Activated CD4-positive, alpha-beta T cell treated with anti-CD3 and anti-CD28 coated beads, Interleukin-2, amount 10 ng/mL, durations not matched to agents 7 days and 5 days (primary cell): Measurements from ENCODE around the gene LTB4R2. TPM values are rescaled to one million over a fixed set of nuclear protein-coding genes. Genes with fewer than 3 reads are reported as not detected.

ENCODE experiments used
- CTCF ChIA-PET: fragments of 350-600 bp; sonication (Branson Sonifier 250); formaldehyde crosslinking; loops from one replicate; lab custom pipeline; 2021; ENCODE audit warnings: antibody characterized with exemption; lab: Charles Lee
- POLR2A ChIA-PET: fragments of 350-600 bp; sonication (Branson Sonifier 250); formaldehyde crosslinking; loops from one replicate; lab custom pipeline; 2021; ENCODE audit warnings: antibody characterized with exemption; lab: Charles Lee
- DNase-seq: peaks from one replicate; pipeline ENCODE4 v3.0.0-alpha.2; 2020
- H3K27ac Mint-ChIP-seq: one replicate; pipeline ENCODE4 v1.8.0; 2021; ENCODE audit warnings: mild to moderate bottlenecking, moderate library complexity, mixed read lengths
- H3K27me3 Mint-ChIP-seq: one replicate; pipeline ENCODE4 v1.8.0; 2021; ENCODE audit warnings: mixed read lengths
- H3K36me3 Mint-ChIP-seq: one replicate; pipeline ENCODE4 v1.8.0; 2021; ENCODE audit warnings: low read depth, mixed read lengths
- H3K4me1 Mint-ChIP-seq: one replicate; pipeline ENCODE4 v1.8.0; 2021; ENCODE audit warnings: mixed read lengths
- H3K4me3 Mint-ChIP-seq: one replicate; pipeline ENCODE4 v1.8.0; 2021; ENCODE audit warnings: mild to moderate bottlenecking, moderate library complexity, mixed read lengths
- H3K9me3 Mint-ChIP-seq: one replicate; pipeline ENCODE4 v1.8.0; 2021; ENCODE audit warnings: mixed read lengths
- total RNA-seq, 2 experiments: library from RNA; stranded (reverse); gene quantifications; one replicate each; pipeline ENCODE4 v1.2.3, GENCODE V29; 2021

The LTB4R2 gene
- total RNA-seq, 2 experiments from 2014 or later, result 18.6 to 21.7 TPM

GRCh38 chr14:24269910-24270536 is 39.9 kb upstream of the LTB4R2 start:
- CTCF ChIA-PET, result interaction anchor here (0.7 to 6.6 kb wide), 16 partner anchors 10 to 156 kb away, joined by 3 to 44 read pairs (median 13); partner anchors contain the start of genes CIDEB, DCAF11, DHRS1 and IRF9
- Mint-ChIP-seq H3K4me1 (peaks cover 48% of the 10 kb centered on the region), H3K36me3 (peaks cover 13% of the 10 kb centered on the region), H3K27ac (no peak overlapping the region), H3K27me3 (no peaks in the 10 kb centered on the region), H3K4me3 (peak overlapping the region; percentile 87), H3K9me3 (no peaks in the 10 kb centered on the region)
- POLR2A ChIA-PET, result interaction anchor here (1.2 to 1.6 kb wide), 2 partner anchors 22 to 23 kb away, joined by 3 to 11 read pairs; no protein-coding TSS in a partner anchor
- no peak for DNase-seq

GRCh38 chr14:24270537-24271133 is 39.3 kb upstream of the LTB4R2 start:
- Mint-ChIP-seq H3K9me3 (no peaks in the 10 kb centered on the region), H3K27ac (peak overlapping the region; percentile 96), H3K36me3 (peaks cover 13% of the 10 kb centered on the region), H3K4me1 (peaks cover 52% of the 10 kb centered on the region), H3K4me3 (peak overlapping the region; percentile 87), H3K27me3 (no peaks in the 10 kb centered on the region)
- DNase-seq, result no peak
- POLR2A ChIA-PET, result interaction anchor here (0.5 to 1.6 kb wide), 6 partner anchors 8 to 38 kb away, joined by 3 to 11 read pairs (median 3); partner anchors contain the start of genes GMPR2, TGM1 and TINF2
- CTCF ChIA-PET, result interaction anchor here (1.0 to 6.6 kb wide), 22 partner anchors 8 to 168 kb away, joined by 3 to 44 read pairs (median 10); partner anchors contain the start of genes CHMP4A, CIDEB, DCAF11 and DHRS1

DNA sequence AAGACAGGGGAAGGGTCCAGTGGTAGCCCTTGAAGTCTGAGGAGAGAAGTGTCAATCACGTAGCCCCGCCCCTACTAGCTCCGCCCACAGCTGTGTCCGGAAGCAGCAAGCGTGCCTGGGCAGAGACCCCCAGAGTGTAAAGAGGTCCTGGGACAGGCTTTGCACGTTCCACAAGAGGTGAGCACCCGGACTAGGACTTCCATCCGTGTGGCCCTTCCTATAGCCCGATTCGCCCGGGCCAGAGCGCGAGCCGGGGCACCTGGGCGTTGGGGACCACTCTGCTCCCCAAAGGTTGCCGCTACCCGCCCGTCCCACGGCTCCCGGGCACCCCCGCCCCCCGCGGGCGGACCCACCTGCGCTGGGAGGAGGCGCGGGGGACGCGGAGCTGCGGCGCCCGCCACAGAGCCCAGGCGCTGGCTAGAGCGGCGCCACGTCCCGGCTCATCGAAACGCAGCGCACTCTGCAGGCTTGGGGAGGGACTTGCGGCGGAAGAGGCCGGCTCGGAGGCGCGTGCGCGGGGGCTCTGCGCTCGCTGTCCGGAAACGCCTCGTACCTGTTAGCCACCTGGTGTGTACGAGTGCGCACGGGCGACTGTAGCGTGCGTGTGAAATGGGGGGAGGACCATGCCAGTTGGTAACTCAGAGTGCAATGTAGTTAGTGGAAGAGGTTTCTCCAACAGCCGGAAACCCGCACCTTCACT is 38.7 kb upstream of the LTB4R2 start, which contains the start of gene RABGGTA:
Gene RABGGTA, minus strand, starts transcription at position 464 of the 700 bp plus-strand sequence. CDS start 482 bp downstream, outside the sequence.
- H3K4me1 Mint-ChIP-seq, result peaks cover 52% of the 10 kb centered on the region
- no peaks in the 10 kb centered on the region for H3K27me3 Mint-ChIP-seq
- ChIA-PET CTCF (interaction anchor here (1.0 to 6.6 kb wide), 23 partner anchors 9 to 169 kb away, joined by 3 to 44 read pairs (median 8); partner anchors contain the start of genes CHMP4A, CIDEB, DCAF11 and DHRS1), POLR2A (interaction anchor here (0.5 to 1.6 kb wide), 7 partner anchors 8 to 38 kb away, joined by 3 to 11 read pairs (median 3); partner anchors contain the start of genes GMPR2, TGM1 and TINF2)
- peak within 1 kb of the TSS; percentile 96 for H3K27ac Mint-ChIP-seq
- H3K9me3 Mint-ChIP-seq, result no peaks in the 10 kb centered on the region
- peak within 1 kb of the TSS; percentile 87 for H3K4me3 Mint-ChIP-seq
- DNase-seq, result peak; percentile 91
- H3K36me3 Mint-ChIP-seq, result peaks cover 10% of the 10 kb centered on the region

DNA sequence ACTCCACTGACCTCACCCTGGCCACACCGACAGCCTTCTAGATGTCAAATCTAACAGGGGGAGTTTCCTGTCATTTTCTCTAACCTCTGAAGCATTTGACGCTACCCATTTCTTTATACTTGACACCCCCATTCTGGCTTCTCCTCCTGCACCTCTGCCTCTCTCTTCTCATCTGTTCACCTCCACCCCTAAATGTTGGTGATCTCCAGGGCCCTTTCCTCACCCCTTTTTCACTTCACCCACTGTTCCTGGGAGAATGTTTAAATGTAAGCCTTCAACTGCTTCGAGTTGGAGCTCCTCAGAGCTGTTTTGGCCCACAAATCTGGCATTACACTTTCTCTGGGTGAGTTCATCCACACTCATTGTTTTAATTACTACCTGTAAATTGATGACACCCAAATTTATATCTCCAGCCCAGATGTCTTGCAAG is 38.1 kb upstream of the LTB4R2 start:
- H3K4me1 Mint-ChIP-seq, result peaks cover 51% of the 10 kb centered on the region
- no peaks in the 10 kb centered on the region for H3K9me3 Mint-ChIP-seq
- DNase-seq, result no peak
- POLR2A ChIA-PET, result interaction anchor here (0.8 to 1.6 kb wide), 3 partner anchors 18 to 29 kb away, joined by 3 to 11 read pairs (median 9); partner anchors contain the start of gene TINF2
- CTCF ChIA-PET, result interaction anchor here (1.0 to 6.6 kb wide), 21 partner anchors 9 to 169 kb away, joined by 3 to 44 read pairs (median 11); partner anchors contain the start of genes CHMP4A, CIDEB, DCAF11 and DHRS1
- H3K36me3 Mint-ChIP-seq, result peaks cover 6% of the 10 kb centered on the region
- no peaks in the 10 kb centered on the region for H3K27me3 Mint-ChIP-seq
- peak overlapping the region; percentile 87 for H3K4me3 Mint-ChIP-seq
- peak overlapping the region; percentile 91 for H3K27ac Mint-ChIP-seq

- ChIA-PET CTCF (interaction anchor here (1.2 to 6.6 kb wide), 14 partner anchors 8 to 159 kb away, joined by 3 to 44 read pairs (median 18); partner anchors contain the start of genes CIDEB, DHRS1, IRF9 and NOP9), POLR2A (no interaction called here)
- DNase-seq, result no peak
- Mint-ChIP-seq H3K36me3 (peaks cover 3% of the 10 kb centered on the region), H3K27ac (peak overlapping the region; percentile 91), H3K9me3 (no peaks in the 10 kb centered on the region), H3K4me1 (peaks cover 52% of the 10 kb centered on the region), H3K4me3 (peak overlapping the region; percentile 87), H3K27me3 (no peaks in the 10 kb centered on the region)
Measured at GRCh38 chr14:24272467-24272866, 37.5 kb upstream of the LTB4R2 start.

DNA sequence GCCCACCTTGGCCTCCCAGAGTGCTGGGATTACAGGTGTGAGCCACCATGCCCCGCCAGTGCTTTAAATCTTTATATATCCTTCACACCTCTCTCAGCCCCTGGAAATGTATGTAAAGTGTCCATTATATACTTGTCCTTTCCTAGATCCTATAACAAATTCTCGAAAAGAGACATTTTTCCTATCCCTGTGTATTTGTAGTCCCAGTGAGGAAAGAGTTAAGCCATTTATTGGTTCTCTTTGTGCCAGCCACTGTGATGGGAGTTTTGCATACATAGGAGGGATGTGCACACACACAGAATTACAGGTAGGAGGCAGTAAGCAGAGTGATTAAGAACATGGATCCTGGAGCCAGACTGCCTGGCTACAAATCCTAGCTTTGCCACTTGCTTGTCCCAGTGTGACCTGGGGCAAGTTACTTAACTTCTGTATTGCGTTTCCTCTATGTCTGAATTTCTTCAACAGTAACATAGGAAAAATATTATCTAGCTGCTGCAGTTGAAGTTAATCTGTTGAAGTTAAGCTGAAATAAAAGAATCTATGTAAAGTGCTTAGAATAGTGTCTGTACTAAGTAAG is 36.4 kb upstream of the LTB4R2 start:
- Mint-ChIP-seq H3K36me3 (peaks cover 3% of the 10 kb centered on the region), H3K9me3 (no peaks in the 10 kb centered on the region), H3K4me1 (peaks cover 61% of the 10 kb centered on the region), H3K27ac (peak overlapping the region; percentile 81), H3K4me3 (no peak overlapping the region), H3K27me3 (no peaks in the 10 kb centered on the region)
- ChIA-PET POLR2A (interaction anchor here (0.6 to 1.1 kb wide), 3 partner anchors 8 to 62 kb away, joined by 3 to 4 read pairs (median 3); partner anchors contain the start of gene TINF2), CTCF (interaction anchor here (0.9 to 3.5 kb wide), 8 partner anchors 9 to 158 kb away, joined by 3 to 22 read pairs (median 5); partner anchors contain the start of genes CIDEB, IRF9, TGM1 and TINF2)
- no peak for DNase-seq

- no peak overlapping the region for H3K4me3 Mint-ChIP-seq
Measured at GRCh38 chr14:24274101-24274543, 35.8 kb upstream of the LTB4R2 start.

GRCh38 chr14:24277071-24277470 is 32.9 kb upstream of the LTB4R2 start:
- ChIA-PET CTCF (interaction anchor here (0.6 to 2.2 kb wide), 5 partner anchors 12 to 41 kb away, joined by 3 to 6 read pairs (median 4); partner anchors contain the start of genes CIDEB and LTB4R), POLR2A (no interaction called here)
- Mint-ChIP-seq H3K27ac (no peak overlapping the region), H3K36me3 (peaks cover 3% of the 10 kb centered on the region), H3K9me3 (no peaks in the 10 kb centered on the region), H3K27me3 (peaks cover 3% of the 10 kb centered on the region), H3K4me3 (no peak overlapping the region), H3K4me1 (peaks cover 65% of the 10 kb centered on the region)
- no peak for DNase-seq

More at GRCh38 chr14:24274101-24274543, 35.8 kb upstream of the LTB4R2 start:
- CTCF ChIA-PET, result interaction anchor here (0.9 to 1.9 kb wide), 7 partner anchors 10 to 158 kb away, joined by 3 to 9 read pairs (median 4); partner anchors contain the start of genes IRF9, TGM1 and TINF2
- Mint-ChIP-seq H3K4me1 (peaks cover 67% of the 10 kb centered on the region), H3K27me3 (no peaks in the 10 kb centered on the region), H3K36me3 (peaks cover 3% of the 10 kb centered on the region), H3K9me3 (no peaks in the 10 kb centered on the region), H3K27ac (peak overlapping the region; percentile 81)
- peak; percentile 52 for DNase-seq
- POLR2A ChIA-PET, result interaction anchor here (0.6 to 1.1 kb wide), 3 partner anchors 16 to 63 kb away, joined by 3 to 4 read pairs (median 3); partner anchors contain the start of gene TINF2

DNA sequence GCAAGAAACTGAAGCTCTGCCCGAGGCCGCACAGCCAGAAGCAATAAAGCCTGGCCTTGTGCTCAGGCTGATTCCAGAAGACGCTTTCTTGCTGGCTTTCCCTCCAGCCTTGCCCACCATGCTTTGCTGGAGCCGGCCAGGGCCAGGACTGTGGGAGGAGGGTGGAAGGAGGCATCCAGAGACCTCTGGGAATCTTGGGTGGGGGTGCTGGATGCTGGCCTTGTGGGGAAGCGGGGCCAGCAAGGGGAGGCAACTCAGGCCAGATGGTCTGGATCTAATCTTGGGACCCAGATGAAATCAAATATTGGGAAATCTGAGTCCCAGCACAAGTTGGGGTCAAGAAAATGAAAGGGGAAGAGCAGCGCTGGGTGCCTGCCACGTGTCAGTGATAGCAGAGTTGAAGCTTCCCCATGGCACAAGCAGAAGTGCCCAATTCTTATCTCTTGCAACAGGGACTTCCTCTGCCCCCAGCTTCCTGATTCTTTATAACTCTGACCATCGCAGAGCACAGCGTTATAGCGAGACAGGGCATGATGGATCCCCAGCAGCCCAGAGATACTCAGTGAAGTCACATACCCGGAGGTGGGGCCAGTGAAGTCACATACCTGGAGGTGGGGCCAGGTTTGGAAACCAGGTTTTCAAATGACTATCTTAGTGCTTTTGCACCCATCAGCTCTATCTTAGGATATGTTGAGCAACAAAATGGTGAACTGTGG is 32.2 kb upstream of the LTB4R2 start:
- Mint-ChIP-seq H3K27me3 (peaks cover 3% of the 10 kb centered on the region), H3K36me3 (peaks cover 3% of the 10 kb centered on the region), H3K4me1 (peaks cover 58% of the 10 kb centered on the region), H3K9me3 (no peaks in the 10 kb centered on the region), H3K27ac (peak overlapping the region; percentile 6), H3K4me3 (no peak overlapping the region)
- DNase-seq, result no peak
- ChIA-PET CTCF (interaction anchor here (0.6 to 4.2 kb wide), 4 partner anchors 11 to 34 kb away, joined by 3 to 37 read pairs (median 6); partner anchors contain the start of gene LTB4R), POLR2A (no interaction called here)

DNA sequence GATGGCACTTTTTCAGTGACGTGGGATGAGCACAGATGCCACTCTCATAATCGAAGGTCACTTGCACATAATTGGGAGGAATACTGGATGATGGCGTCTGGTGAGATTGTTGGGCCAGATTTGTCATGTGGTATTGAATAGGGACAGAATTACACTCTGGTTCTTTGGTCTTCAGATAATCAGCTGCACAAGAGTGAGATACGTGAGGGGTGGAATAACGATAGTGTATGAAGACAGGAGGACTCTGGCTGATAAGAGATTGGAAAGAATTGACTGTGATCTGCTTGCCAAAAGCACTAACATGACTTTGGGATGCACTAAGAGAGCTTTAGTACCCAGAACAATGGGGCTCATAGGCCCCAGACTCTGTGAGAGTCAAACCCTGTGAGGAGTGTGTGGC is 31.5 kb upstream of the LTB4R2 start:
- Mint-ChIP-seq H3K27ac (peak overlapping the region; percentile 15), H3K4me1 (peaks cover 52% of the 10 kb centered on the region), H3K27me3 (peaks cover 3% of the 10 kb centered on the region), H3K4me3 (no peak overlapping the region), H3K36me3 (peaks cover 3% of the 10 kb centered on the region), H3K9me3 (no peaks in the 10 kb centered on the region)
- DNase-seq, result no peak
- POLR2A ChIA-PET, result no interaction called here
- CTCF ChIA-PET, result interaction anchor here (4.2 to 5.2 kb wide), 2 partner anchors 12 to 19 kb away, joined by 31 to 37 read pairs; no protein-coding TSS in a partner anchor
